Activated CD4-positive, alpha-beta memory T cell treated with anti-CD3 and anti-CD28 coated beads for 36 hours (primary cell): ENCODE data around the gene JAG2. TPM values are rescaled to one million over a fixed set of nuclear protein-coding genes. Genes with fewer than 3 reads are reported as not detected.

ENCODE experiments used
- CTCF ChIA-PET: fragments of 350-600 bp; sonication (Branson Sonifier 250); formaldehyde crosslinking; loops from one replicate; lab custom pipeline; 2021; ENCODE audit warnings: antibody characterized with exemption, inconsistent platforms; lab: Charles Lee
- POLR2A ChIA-PET: fragments of 350-600 bp; sonication (Branson Sonifier 250); formaldehyde crosslinking; loops from one replicate; lab custom pipeline; 2021; ENCODE audit warnings: antibody characterized with exemption; lab: Charles Lee
- DNase-seq: peaks from one replicate; pipeline ENCODE4 v3.0.0-alpha.2; 2020
- H3K27ac Mint-ChIP-seq: one replicate; pipeline ENCODE4 v1.8.0; 2021; ENCODE audit warnings: mixed read lengths
- H3K27me3 Mint-ChIP-seq: one replicate; pipeline ENCODE4 v1.8.0; 2021; ENCODE audit warnings: mixed read lengths
- H3K36me3 Mint-ChIP-seq: one replicate; pipeline ENCODE4 v1.8.0; 2021; ENCODE audit warnings: mixed read lengths
- H3K4me1 Mint-ChIP-seq: one replicate; pipeline ENCODE4 v1.8.0; 2021; ENCODE audit warnings: low read depth, mixed read lengths
- H3K4me3 Mint-ChIP-seq: one replicate; pipeline ENCODE4 v1.8.0; 2021; ENCODE audit warnings: mild to moderate bottlenecking, mixed read lengths
- H3K9me3 Mint-ChIP-seq: one replicate; pipeline ENCODE4 v1.8.0; 2021; ENCODE audit warnings: mixed read lengths
- intact Hi-C: fragments of 100-400 bp; cut with micrococcal nuclease; formaldehyde crosslinking; loops from one replicate; pipeline ENCODE4 v1.15.1; 2023
- total RNA-seq, 2 experiments: library from RNA; stranded (reverse); gene quantifications; one replicate each; pipeline ENCODE4 v1.2.3, GENCODE V29; 2021

Gene JAG2
- total RNA-seq, 2 experiments from 2014 or later, result 1.6 to 2.4 TPM

DNA sequence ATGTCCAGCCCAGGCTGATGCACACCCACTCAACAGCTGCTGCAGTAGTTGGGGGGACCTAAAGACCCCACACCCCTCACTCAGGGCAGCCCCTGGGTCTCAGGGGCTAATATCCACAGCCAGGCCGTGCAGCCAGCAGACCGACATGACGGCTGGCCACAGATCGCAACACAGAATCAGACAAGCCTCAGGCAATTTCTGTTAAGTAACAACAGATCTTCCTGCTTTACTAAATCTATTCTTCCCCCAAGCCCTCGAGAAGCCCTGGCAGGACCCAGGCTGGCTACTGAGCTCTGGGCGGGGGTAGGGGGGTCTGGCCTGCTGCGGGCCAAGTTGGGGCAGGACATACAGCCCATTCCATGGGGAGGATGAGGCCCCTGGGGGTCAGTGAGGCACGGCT is 40.5 kb upstream of the JAG2 start:
- Mint-ChIP-seq H3K9me3 (no peaks in the 10 kb centered on the region), H3K4me3 (no peak overlapping the region), H3K4me1 (no peaks in the 10 kb centered on the region), H3K27me3 (no peaks in the 10 kb centered on the region), H3K36me3 (no peaks in the 10 kb centered on the region), H3K27ac (no peak overlapping the region)
- ChIA-PET CTCF (no interaction called here), POLR2A (no interaction called here)
- no peak for DNase-seq
- intact Hi-C loops, result no loop called here

DNA sequence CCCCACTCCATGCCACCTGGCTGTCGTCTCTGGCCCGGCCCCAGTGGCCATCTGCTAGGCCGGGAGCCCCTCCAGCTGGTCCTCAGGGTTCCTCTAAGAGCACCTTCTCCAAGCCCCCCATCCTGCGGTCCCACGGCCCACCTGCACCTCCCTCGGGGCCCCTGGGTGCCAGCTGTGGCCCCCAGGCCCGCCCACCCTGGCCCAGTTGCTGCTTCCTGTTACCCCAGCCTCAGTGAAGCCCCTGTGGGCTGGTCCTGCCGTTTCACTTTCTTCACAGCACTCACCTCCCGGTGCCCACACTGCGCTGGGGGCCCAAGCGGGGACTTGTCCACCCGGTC is 40.1 kb upstream of the JAG2 start:
- CTCF ChIA-PET, result no interaction called here
- Mint-ChIP-seq H3K36me3 (no peaks in the 10 kb centered on the region), H3K4me3 (no peak overlapping the region), H3K27me3 (no peaks in the 10 kb centered on the region), H3K9me3 (no peaks in the 10 kb centered on the region), H3K27ac (no peak overlapping the region), H3K4me1 (no peaks in the 10 kb centered on the region)
- DNase-seq, result no peak
- intact Hi-C loops, result no loop called here
- POLR2A ChIA-PET, result no interaction called here

DNA sequence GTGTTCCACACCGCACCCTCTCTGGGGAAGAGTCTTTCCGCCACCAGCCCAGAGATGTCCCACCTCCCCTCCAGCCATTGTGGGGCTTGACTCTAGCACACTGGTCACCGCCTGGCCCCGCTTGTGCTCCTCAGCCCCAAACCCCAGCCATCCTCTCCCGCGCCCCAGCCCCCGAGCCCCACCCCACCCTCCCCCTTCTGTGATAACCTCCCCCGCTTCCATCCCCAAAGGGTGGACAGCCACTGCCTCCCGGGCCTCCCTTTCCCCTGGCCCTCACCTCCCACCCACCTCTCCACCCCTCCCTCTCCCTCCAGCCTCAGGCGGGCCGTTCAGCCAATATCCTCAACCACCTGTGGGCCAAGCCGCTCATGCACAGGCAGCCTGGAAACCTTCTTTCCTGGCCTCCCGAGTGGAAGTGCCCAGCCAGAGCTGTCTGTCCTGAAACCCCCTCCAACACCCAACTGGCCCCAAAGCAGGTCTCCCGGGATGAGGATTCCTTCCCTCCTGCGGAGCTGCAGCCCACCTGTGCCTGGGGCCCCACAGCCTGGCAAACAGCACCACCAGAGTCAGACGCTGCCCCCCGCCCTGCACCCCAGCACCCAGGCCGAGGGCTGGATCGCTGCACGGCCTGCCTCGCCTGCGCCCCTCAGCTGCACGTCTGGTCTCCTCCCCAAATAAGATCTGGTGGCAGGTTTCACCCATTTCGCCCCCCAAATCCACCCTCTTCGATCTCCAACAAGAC is 39.6 kb upstream of the JAG2 start:
- Mint-ChIP-seq H3K4me1 (no peaks in the 10 kb centered on the region), H3K36me3 (no peaks in the 10 kb centered on the region), H3K27me3 (no peaks in the 10 kb centered on the region), H3K4me3 (no peak overlapping the region), H3K9me3 (no peaks in the 10 kb centered on the region), H3K27ac (no peak overlapping the region)
- DNase-seq, result no peak
- intact Hi-C loops, result no loop called here
- ChIA-PET CTCF (interaction anchor here (0.9 kb wide), 1 partner anchor 144 kb away, joined by 3 read pairs; no protein-coding TSS in a partner anchor), POLR2A (no interaction called here)

DNA sequence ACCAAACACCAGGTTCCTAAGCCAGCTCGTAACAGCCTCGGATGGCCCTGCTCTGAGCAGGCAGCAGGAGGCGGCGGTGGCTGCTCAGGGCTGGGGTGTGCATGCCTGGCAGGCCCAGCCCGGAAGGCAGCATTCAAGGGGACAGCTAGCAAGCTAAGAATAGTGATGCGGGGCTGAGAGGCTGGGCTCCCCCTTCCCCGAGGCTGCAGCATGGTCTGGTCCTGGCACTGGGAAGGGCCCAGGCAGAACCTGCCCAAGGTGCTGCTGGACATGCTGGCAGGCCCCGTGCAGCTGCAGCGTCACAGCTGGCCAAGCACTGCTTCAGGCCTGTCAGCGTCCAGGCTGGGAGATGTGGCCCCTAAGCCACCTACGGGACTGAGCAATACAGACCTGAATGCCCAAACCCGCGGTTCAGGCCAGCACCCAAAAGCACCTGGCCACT is 38.9 kb upstream of the JAG2 start:
- intact Hi-C loops, result no loop called here
- ChIA-PET CTCF (interaction anchor here (0.7 to 0.9 kb wide), 2 partner anchors 145 kb away, joined by 3 to 6 read pairs; no protein-coding TSS in a partner anchor), POLR2A (no interaction called here)
- no peaks in the 10 kb centered on the region for H3K36me3 Mint-ChIP-seq
- H3K9me3 Mint-ChIP-seq, result no peaks in the 10 kb centered on the region
- no peaks in the 10 kb centered on the region for H3K27me3 Mint-ChIP-seq
- DNase-seq, result no peak
- H3K4me3 Mint-ChIP-seq, result no peak overlapping the region
- H3K27ac Mint-ChIP-seq, result no peak overlapping the region
- peaks cover 3% of the 10 kb centered on the region for H3K4me1 Mint-ChIP-seq

DNA sequence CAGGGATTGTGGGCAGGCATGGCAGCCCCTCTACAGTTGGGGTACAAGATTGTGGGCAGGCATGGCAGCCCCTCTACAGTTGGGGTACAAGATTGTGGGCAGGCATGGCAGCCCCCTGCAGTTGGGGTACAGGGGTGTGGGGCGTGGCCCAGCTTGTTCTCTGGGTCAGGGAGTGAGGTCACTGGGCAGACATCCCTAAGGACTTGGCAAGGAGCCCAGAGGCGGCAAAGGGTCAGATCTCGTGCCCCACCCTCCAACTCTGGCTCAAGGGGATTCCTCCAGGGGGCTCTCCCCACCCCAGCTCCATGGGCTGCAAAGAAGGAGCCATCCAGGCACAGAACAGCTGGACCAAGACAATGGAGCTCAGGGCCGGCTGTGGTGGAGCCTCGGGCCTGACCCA is 38.3 kb upstream of the JAG2 start:
- Mint-ChIP-seq H3K4me1 (peaks cover 6% of the 10 kb centered on the region), H3K36me3 (no peaks in the 10 kb centered on the region), H3K9me3 (no peaks in the 10 kb centered on the region), H3K27ac (no peak overlapping the region), H3K4me3 (no peak overlapping the region), H3K27me3 (no peaks in the 10 kb centered on the region)
- POLR2A ChIA-PET, result no interaction called here
- intact Hi-C loops, result no loop called here
- no peak for DNase-seq
- CTCF ChIA-PET, result interaction anchor here (0.7 kb wide), 1 partner anchor 145 kb away, joined by 6 read pairs; no protein-coding TSS in a partner anchor

DNA sequence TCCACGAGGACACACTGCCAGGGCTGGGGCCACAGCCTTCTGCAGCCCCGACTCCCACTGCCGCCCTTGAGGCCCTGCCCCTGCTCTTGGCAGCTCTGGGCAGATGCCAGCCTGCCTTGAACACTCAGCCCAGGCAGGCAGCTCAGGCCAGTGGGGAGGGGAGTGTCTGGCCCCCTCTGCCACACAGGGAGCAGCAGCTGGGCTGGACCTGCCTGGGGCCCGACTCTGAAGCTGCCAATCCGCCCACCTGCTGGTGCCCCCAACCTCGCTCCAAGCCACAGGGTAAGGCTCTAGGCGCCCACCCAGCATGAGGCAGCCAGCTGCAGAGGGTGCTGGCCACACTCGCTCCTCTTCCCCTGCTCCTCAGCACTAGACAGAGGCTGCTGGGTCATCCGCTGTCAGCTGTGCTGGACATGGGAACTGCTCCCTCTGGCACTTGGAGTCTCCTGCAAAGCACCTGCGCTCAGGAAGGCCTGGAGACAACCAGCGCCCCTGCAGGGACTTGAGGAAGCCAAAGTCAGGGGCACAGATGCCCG is 37.2 kb upstream of the JAG2 start:
- Mint-ChIP-seq H3K4me3 (no peak overlapping the region), H3K36me3 (no peaks in the 10 kb centered on the region), H3K27me3 (no peaks in the 10 kb centered on the region), H3K27ac (no peak overlapping the region), H3K9me3 (no peaks in the 10 kb centered on the region), H3K4me1 (peaks cover 9% of the 10 kb centered on the region)
- DNase-seq, result no peak
- POLR2A ChIA-PET, result no interaction called here
- CTCF ChIA-PET, result interaction anchor here (1.2 kb wide), 1 partner anchor 146 kb away, joined by 3 read pairs; no protein-coding TSS in a partner anchor
- intact Hi-C loops, result no loop called here

DNA sequence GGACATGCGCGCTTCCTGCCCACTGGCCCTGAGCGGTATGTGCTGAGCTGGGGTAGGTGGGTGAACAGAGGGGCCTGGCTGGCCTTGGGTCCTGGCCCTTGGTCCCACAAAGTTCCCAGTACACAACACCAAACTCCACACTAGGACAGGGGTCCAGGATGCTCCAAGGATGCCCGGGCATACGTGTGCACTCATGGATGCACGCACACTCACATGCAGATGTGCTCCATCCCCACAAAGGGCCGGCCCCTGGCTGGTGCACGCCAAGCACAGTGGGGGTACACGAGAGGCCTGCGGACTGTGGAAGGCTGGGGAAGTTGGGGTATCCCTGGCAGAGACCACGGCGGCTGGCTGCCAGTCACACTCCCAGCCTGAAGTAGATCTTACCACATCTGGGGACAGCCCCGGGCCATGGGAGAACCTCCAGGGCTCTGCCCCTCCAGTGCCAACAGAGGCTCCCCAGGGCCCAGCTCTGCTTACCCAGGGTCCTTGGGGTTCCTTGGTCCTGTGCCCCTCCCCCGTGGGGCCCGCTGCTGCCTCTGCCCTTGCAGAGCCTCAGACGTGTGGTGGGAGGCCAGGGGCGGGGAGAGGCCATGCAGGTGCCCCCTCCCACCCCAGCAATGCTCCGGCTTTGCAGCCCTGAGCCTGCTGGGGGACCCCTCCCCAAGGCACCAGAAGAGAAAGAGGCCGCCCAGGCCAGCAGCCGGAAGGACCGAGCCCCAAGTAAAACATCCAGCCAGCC is 36.5 kb upstream of the JAG2 start:
- Mint-ChIP-seq H3K4me3 (no peak overlapping the region), H3K9me3 (no peaks in the 10 kb centered on the region), H3K36me3 (no peaks in the 10 kb centered on the region), H3K27me3 (no peaks in the 10 kb centered on the region), H3K4me1 (peaks cover 9% of the 10 kb centered on the region), H3K27ac (no peak overlapping the region)
- intact Hi-C loops, result loop anchor here (5.0 kb wide), 2 partner anchors 87 to 113 kb away; no protein-coding TSS in a partner anchor
- POLR2A ChIA-PET, result no interaction called here
- DNase-seq, result no peak
- CTCF ChIA-PET, result interaction anchor here (1.0 to 1.6 kb wide), 3 partner anchors 23 to 147 kb away, joined by 3 to 4 read pairs (median 3); partner anchors contain the start of gene BRF1

DNA sequence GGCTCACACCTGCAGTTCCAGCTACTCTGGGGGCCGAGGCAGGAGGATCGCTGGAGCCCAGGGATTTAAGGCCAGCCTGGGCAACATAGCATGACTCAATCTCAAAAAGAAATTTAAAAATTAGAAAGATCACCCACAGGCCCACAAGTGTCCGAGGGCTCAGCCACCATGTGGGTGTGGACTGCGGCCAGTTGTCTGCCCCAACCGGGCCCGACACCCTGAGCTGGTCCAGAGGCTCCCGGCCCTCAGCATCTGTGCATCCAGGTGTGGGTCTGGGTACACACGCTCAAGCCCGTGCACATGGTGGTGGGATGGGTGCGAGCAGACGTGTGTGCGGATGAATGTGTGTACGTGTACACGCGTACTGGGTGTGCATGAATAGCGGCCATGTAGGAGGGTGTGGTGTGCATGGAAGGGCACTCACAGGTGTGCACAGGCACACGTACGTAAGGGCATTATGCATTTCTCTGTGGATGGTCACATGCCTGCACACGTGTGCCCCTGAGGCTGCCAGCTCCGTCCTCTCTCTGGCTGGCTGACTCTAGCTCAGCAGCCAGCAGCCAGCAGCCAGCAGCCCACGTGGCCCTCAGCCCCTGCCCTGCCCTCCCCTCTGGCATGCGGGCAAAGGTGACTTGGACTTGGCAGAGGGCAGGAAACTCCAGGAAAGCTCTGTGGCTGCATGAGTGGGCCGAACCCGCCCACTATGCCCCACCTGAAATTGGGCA is 35.8 kb upstream of the JAG2 start:
- Mint-ChIP-seq H3K4me1 (peaks cover 9% of the 10 kb centered on the region), H3K9me3 (no peaks in the 10 kb centered on the region), H3K27ac (no peak overlapping the region), H3K27me3 (peaks cover 4% of the 10 kb centered on the region), H3K4me3 (no peak overlapping the region), H3K36me3 (no peaks in the 10 kb centered on the region)
- intact Hi-C loops, result loop anchor here (5.0 kb wide), 2 partner anchors 88 to 112 kb away; no protein-coding TSS in a partner anchor
- DNase-seq, result no peak
- CTCF ChIA-PET, result interaction anchor here (1.0 to 2.1 kb wide), 4 partner anchors 10 to 97 kb away, joined by 3 to 11 read pairs (median 5); partner anchors contain the start of gene BRF1
- POLR2A ChIA-PET, result no interaction called here

DNA sequence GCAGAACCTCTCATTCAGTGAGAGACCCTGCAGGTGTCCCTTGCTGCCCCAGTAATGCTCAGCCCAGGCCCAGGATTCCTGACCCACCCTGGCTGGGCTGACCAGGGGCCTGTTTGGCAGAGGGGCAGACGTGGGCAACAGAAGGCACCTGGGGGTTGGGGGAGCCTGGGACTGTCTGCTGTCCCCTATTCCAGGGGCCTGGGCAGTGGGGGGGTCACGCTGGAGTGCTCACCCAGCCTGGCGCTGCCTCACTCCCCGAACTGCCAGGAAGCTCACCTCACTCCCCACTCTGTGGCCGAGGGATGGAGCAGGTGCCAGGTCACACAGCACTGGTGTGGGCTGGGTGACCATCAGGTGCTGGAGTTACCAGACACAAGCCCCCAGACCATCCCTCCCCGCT is 35.1 kb upstream of the JAG2 start:
- DNase-seq, result no peak
- H3K9me3 Mint-ChIP-seq, result no peaks in the 10 kb centered on the region
- ChIA-PET CTCF (interaction anchor here (1.0 to 2.1 kb wide), 6 partner anchors 10 to 148 kb away, joined by 4 to 11 read pairs (median 5); partner anchors contain the start of gene BRF1), POLR2A (no interaction called here)
- H3K27ac Mint-ChIP-seq, result no peak overlapping the region
- H3K4me3 Mint-ChIP-seq, result no peak overlapping the region
- H3K4me1 Mint-ChIP-seq, result peaks cover 9% of the 10 kb centered on the region
- intact Hi-C loops, result loop anchor here (5.0 kb wide), 2 partner anchors 89 to 111 kb away; no protein-coding TSS in a partner anchor
- H3K36me3 Mint-ChIP-seq, result no peaks in the 10 kb centered on the region
- peaks cover 10% of the 10 kb centered on the region for H3K27me3 Mint-ChIP-seq

DNA sequence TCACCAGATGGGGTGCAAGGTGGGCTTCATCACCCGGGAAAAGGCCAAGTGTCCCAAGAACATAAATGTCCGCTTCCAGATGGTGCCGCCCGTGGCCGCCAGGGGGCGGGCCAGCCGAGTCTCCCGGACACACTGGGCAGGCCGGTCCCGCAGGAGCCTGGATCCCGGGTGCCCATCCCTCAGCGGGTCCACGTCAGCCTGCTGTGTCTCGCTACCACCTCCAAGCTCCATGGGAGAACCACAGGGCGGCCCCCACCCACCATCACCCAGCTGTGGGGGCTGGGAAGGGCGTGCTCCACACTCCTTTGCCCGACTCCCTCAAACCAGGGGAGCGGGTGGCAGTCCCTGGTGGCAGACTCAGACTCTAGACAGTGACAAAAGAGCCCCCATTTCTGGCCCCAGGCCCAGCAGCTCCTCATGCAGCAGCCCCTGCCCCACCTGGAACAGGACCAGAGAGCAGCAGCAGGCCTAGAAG is 34.5 kb upstream of the JAG2 start:
- Mint-ChIP-seq H3K4me1 (peaks cover 9% of the 10 kb centered on the region), H3K27me3 (peaks cover 14% of the 10 kb centered on the region), H3K4me3 (no peak overlapping the region), H3K36me3 (no peaks in the 10 kb centered on the region), H3K9me3 (no peaks in the 10 kb centered on the region), H3K27ac (no peak overlapping the region)
- CTCF ChIA-PET, result interaction anchor here (1.0 to 2.1 kb wide), 5 partner anchors 9 to 149 kb away, joined by 4 to 11 read pairs (median 6); no protein-coding TSS in a partner anchor
- DNase-seq, result peak; percentile 71
- POLR2A ChIA-PET, result no interaction called here
- intact Hi-C loops, result loop anchor here (5.0 kb wide), 2 partner anchors 89 to 111 kb away; no protein-coding TSS in a partner anchor

DNA sequence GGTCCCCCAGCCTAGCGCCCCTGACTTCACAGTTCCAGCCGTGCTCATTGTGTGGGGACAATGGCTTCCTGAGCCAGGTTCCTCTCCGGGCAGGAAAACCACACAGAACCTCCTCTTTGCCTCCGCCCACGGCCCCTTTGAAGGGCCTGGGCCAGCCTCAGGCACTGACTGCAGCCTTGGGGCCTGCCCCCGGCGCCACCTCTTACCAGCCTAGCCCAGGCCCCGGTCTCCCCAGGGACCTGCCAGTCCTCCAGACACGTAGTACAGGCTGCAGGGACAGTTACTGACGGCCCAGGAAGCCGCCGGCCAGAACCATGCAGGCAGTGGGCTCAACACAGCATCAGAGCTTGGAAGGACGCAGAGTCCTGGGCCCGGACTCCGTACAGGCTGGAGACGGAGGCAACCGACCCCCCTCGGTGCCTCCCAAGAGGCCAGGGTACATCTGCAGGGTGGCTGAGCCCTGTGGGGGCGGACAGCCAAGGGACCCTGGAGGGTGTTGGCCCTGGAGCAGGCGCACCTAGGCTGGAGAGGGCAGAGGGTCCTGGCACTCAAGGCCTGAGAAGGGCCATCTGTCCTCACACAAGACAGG is 33.4 kb upstream of the JAG2 start:
- H3K4me1 Mint-ChIP-seq, result peaks cover 9% of the 10 kb centered on the region
- peaks cover 18% of the 10 kb centered on the region for H3K27me3 Mint-ChIP-seq
- no peaks in the 10 kb centered on the region for H3K9me3 Mint-ChIP-seq
- POLR2A ChIA-PET, result no interaction called here
- H3K36me3 Mint-ChIP-seq, result no peaks in the 10 kb centered on the region
- H3K4me3 Mint-ChIP-seq, result no peak overlapping the region
- no peak overlapping the region for H3K27ac Mint-ChIP-seq
- intact Hi-C loops, result loop anchor here (1.0 to 5.0 kb wide), 3 partner anchors 90 to 150 kb away; no protein-coding TSS in a partner anchor
- CTCF ChIA-PET, result interaction anchor here (0.6 to 2.1 kb wide), 4 partner anchors 33 to 150 kb away, joined by 3 to 9 read pairs (median 4); partner anchors contain the start of gene JAG2
- DNase-seq, result peak; percentile 60
